CD14-positive monocyte (primary cell): Measurements from ENCODE around the gene CD8B. TPM values are rescaled to one million over a fixed set of nuclear protein-coding genes. Genes with fewer than 3 reads are reported as not detected.

Source experiments
- DNase-seq, 3 donors: peaks; one replicate each; pipeline ENCODE4 v3.0.0-alpha.2; 2011 to 2022
- H2AFZ ChIP-seq: 2 replicates; pipeline ENCODE4 v1.6.0; 2012; ENCODE audit warnings: mild to moderate bottlenecking, low read depth, low read length, inconsistent platforms; ENCODE audit not compliant: insufficient read depth, poor library complexity, severe bottlenecking
- H3K27ac ChIP-seq, 2 donors: 1 replicate in 1 of 2; 2 replicates in 1 of 2; pipeline ENCODE4 v1.5.1; 2012 to 2013; ENCODE audit warnings: low read length in 2 of 2, control low read depth in 1 of 2, inconsistent platforms in 1 of 2, low read depth in 1 of 2, mild to moderate bottlenecking in 1 of 2
- H3K27me3 ChIP-seq, 2 donors: one replicate each; pipeline versions ENCODE4 v1.6.0 to v1.6.1; 2011 to 2013; ENCODE audit warnings: low read length in 2 of 2; ENCODE audit not compliant: control insufficient read depth in 2 of 2, insufficient read depth in 2 of 2
- H3K36me3 ChIP-seq, 2 donors: replicated peaks in 1 of 2; 1 replicate in 1 of 2; 2 replicates in 1 of 2; pipeline versions ENCODE4 v1.5.1 to v1.6.1; 2012 to 2013; ENCODE audit warnings: low read length in 2 of 2, control low read depth in 1 of 2, inconsistent platforms in 1 of 2, mild to moderate bottlenecking in 1 of 2; ENCODE audit not compliant: insufficient read depth in 2 of 2, control insufficient read depth in 1 of 2
- H3K4me1 ChIP-seq, 2 donors: 1 replicate in 1 of 2; 2 replicates in 1 of 2; pipeline versions ENCODE4 v1.5.1 to v1.6.1; 2012 to 2013; ENCODE audit warnings: low read length in 2 of 2, control low read depth in 1 of 2, inconsistent platforms in 1 of 2, mild to moderate bottlenecking in 1 of 2, moderate library complexity in 1 of 2; ENCODE audit not compliant: insufficient read depth in 2 of 2, control insufficient read depth in 1 of 2
- H3K4me2 ChIP-seq: replicated peaks from 2 replicates; pipeline ENCODE3; 2012; ENCODE audit warnings: low read length, moderate library complexity, mild to moderate bottlenecking; ENCODE audit not compliant: poor library complexity, severe bottlenecking; ENCODE audit errors: extremely low read depth
- H3K4me3 ChIP-seq, 3 experiments: fragments of 200-600 bp in 1 of 3; sonication (generic) in 1 of 3; replicated peaks in 1 of 3; 1 replicate in 2 of 3; 2 replicates in 1 of 3; pipeline ENCODE4 v1.5.1; 2011 to 2013; ENCODE audit warnings: low read length in 3 of 3, mild to moderate bottlenecking in 3 of 3, control low read depth in 2 of 3, low read depth in 2 of 3, inconsistent platforms in 1 of 3, moderate library complexity in 1 of 3
- H3K79me2 ChIP-seq: 2 replicates; pipeline ENCODE4 v1.6.0; 2012; ENCODE audit warnings: mild to moderate bottlenecking, control low read depth, inconsistent platforms, low read length, moderate library complexity; ENCODE audit not compliant: insufficient read depth
- H3K9ac ChIP-seq: 2 replicates; pipeline ENCODE4 v1.6.0; 2017; ENCODE audit warnings: low read length, mild to moderate bottlenecking; ENCODE audit not compliant: insufficient read depth, poor library complexity, severe bottlenecking
- H3K9me3 ChIP-seq, 2 donors: replicated peaks in 1 of 2; 1 replicate in 1 of 2; 2 replicates in 1 of 2; pipeline versions ENCODE4 v1.5.1 to v1.6.1; 2012 to 2013; ENCODE audit warnings: low read length in 2 of 2, control low read depth in 1 of 2; ENCODE audit not compliant: control insufficient read depth in 1 of 2, insufficient read depth in 1 of 2
- H4K20me1 ChIP-seq: 2 replicates; pipeline ENCODE4 v1.6.0; 2012; ENCODE audit warnings: mild to moderate bottlenecking, low read length, control low read depth, moderate library complexity; ENCODE audit not compliant: insufficient read depth
- H3K27ac Mint-ChIP-seq, 7 donors: one replicate each; pipeline ENCODE4 v1.8.0; 2020; ENCODE audit warnings: mild to moderate bottlenecking in 7 of 7, mixed read lengths in 7 of 7, moderate library complexity in 6 of 7, inconsistent platforms in 2 of 7
- H3K27me3 Mint-ChIP-seq, 3 donors: one replicate each; pipeline ENCODE4 v1.8.0; 2021 to 2022; ENCODE audit warnings: low read depth in 3 of 3, mild to moderate bottlenecking in 3 of 3, mixed read lengths in 3 of 3, moderate library complexity in 3 of 3, inconsistent platforms in 1 of 3
- H3K36me3 Mint-ChIP-seq, 2 donors: one replicate each; pipeline ENCODE4 v1.8.0; 2020; ENCODE audit warnings: mixed read lengths in 2 of 2, inconsistent platforms in 1 of 2, mild to moderate bottlenecking in 1 of 2
- H3K4me1 Mint-ChIP-seq: one replicate; pipeline ENCODE4 v1.8.0; 2020; ENCODE audit warnings: mild to moderate bottlenecking, mixed read lengths
- H3K4me3 Mint-ChIP-seq, 2 donors: one replicate each; pipeline ENCODE4 v1.8.0; 2020; ENCODE audit warnings: mild to moderate bottlenecking in 2 of 2, mixed read lengths in 2 of 2, moderate library complexity in 1 of 2
- H3K9me3 Mint-ChIP-seq, 7 donors: one replicate each; pipeline ENCODE4 v1.8.0; 2020 to 2022; ENCODE audit warnings: mixed read lengths in 7 of 7, mild to moderate bottlenecking in 6 of 7, moderate library complexity in 6 of 7, inconsistent platforms in 2 of 7
- WGBS: methylation state at CpG from one replicate; pipeline ENCODE4 v1.1.5; 2013; ENCODE audit warnings: missing lambda C conversion rate; ENCODE audit not compliant: insufficient coverage; 5-methylcytosine and 5-hydroxymethylcytosine counted together
- intact Hi-C, 2 donors: fragments of 100-400 bp; cut with micrococcal nuclease; formaldehyde crosslinking; loops; one replicate each; pipeline versions ENCODE4 v1.15.0 to v1.15.1; 2023
- polyA plus RNA-seq, 3 donors: library from polyadenylated mRNA; depleted of rRNA in 1 of 3; unstranded in 2 of 3; stranded (reverse) in 1 of 3; fragments of 300-500 nt in 2 of 3; fragments of >200 nt in 1 of 3; fragmentation: Illumina TruSeq in 2 of 3; gene quantifications; 1 replicate in 2 of 3; 2 replicates in 1 of 3; pipeline ENCODE4 v1.2.3, GENCODE V29; 2012 to 2021
- TF ChIP-seq, protein P1 (sequence below): fragments of 200-600 bp; IDR thresholded peaks from one replicate; pipeline ENCODE4 v1.8.0; 2022; ENCODE audit warnings: antibody characterized with exemption, mild to moderate bottlenecking

Gene CD8B
- polyA plus RNA-seq, 3 donors, result 1.5 to 1.6 TPM; not detected in 1

GRCh38 chr2:86807468-86808275 lies 54.0 kb downstream of the CD8B start:
- peaks cover 0 to 12% (median 3%) of the 10 kb centered on the region in 7 donors for H3K9me3 Mint-ChIP-seq
- 1% methylated on average over 45 of the region's 51 CpGs for WGBS
- peak overlapping the region; percentile 74 for H3K4me2 ChIP-seq
- H3K4me3 Mint-ChIP-seq, result peak overlapping the region; percentile 79 to 94
- H3K4me1 ChIP-seq, result peaks cover 26 to 28% of the 10 kb centered on the region in 2 donors
- no peaks in the 10 kb centered on the region for H3K36me3 ChIP-seq
- peaks cover 50 to 78% (median 63%) of the 10 kb centered on the region in 3 donors for H3K27me3 Mint-ChIP-seq
- peaks cover 0 to 7% of the 10 kb centered on the region in 2 donors for H3K9me3 ChIP-seq
- TF ChIP-seq, protein P1, sequence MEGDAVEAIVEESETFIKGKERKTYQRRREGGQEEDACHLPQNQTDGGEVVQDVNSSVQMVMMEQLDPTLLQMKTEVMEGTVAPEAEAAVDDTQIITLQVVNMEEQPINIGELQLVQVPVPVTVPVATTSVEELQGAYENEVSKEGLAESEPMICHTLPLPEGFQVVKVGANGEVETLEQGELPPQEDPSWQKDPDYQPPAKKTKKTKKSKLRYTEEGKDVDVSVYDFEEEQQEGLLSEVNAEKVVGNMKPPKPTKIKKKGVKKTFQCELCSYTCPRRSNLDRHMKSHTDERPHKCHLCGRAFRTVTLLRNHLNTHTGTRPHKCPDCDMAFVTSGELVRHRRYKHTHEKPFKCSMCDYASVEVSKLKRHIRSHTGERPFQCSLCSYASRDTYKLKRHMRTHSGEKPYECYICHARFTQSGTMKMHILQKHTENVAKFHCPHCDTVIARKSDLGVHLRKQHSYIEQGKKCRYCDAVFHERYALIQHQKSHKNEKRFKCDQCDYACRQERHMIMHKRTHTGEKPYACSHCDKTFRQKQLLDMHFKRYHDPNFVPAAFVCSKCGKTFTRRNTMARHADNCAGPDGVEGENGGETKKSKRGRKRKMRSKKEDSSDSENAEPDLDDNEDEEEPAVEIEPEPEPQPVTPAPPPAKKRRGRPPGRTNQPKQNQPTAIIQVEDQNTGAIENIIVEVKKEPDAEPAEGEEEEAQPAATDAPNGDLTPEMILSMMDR, result no peak
- peak overlapping the region; percentile 82 for H2AFZ ChIP-seq
- H3K27ac ChIP-seq, result no peak overlapping the region
- intact Hi-C loops, result no loop called here
- no peaks in the 10 kb centered on the region for H4K20me1 ChIP-seq
- peak overlapping the region in 2 of 3 experiments; percentile 12 to 66 for H3K4me3 ChIP-seq
- H3K79me2 ChIP-seq, result no peaks in the 10 kb centered on the region
- H3K36me3 Mint-ChIP-seq, result peaks cover 0 to 1% of the 10 kb centered on the region in 2 donors
- DNase-seq, result peak in 2 of 3 donors; percentile 3 to 20
- H3K27me3 ChIP-seq, result peaks cover 25 to 53% of the 10 kb centered on the region in 2 donors
- H3K27ac Mint-ChIP-seq, result peak overlapping the region in 1 of 7 donors; percentile 24
- H3K9ac ChIP-seq, result no peak overlapping the region
- peaks cover 26% of the 10 kb centered on the region for H3K4me1 Mint-ChIP-seq

- peaks cover 26% of the 10 kb centered on the region for H3K4me1 Mint-ChIP-seq
Observed at GRCh38 chr2:86807133-86807467, 54.6 kb downstream of the CD8B start.

More at GRCh38 chr2:86807133-86807467, 54.6 kb downstream of the CD8B start:
- intact Hi-C loops, result no loop called here
- H3K27ac Mint-ChIP-seq, result no peak overlapping the region
- Histone ChIP-seq H3K36me3 (no peaks in the 10 kb centered on the region), H3K9ac (no peak overlapping the region), H3K9me3 (peaks cover 0 to 7% of the 10 kb centered on the region in 2 donors), H3K4me1 (peaks cover 26 to 28% of the 10 kb centered on the region in 2 donors), H3K79me2 (no peaks in the 10 kb centered on the region), H3K27me3 (peaks cover 25 to 51% of the 10 kb centered on the region in 2 donors), H2AFZ (peak overlapping the region; percentile 82), H3K27ac (no peak overlapping the region), H3K4me2 (peak overlapping the region; percentile 74), H4K20me1 (no peaks in the 10 kb centered on the region), H3K4me3 (peak overlapping the region in 1 of 3 experiments; percentile 66)
- WGBS, result 26% methylated on average over 3 of the region's 11 CpGs
- peaks cover 50 to 73% (median 63%) of the 10 kb centered on the region in 3 donors for H3K27me3 Mint-ChIP-seq
- peaks cover 0 to 1% of the 10 kb centered on the region in 2 donors for H3K36me3 Mint-ChIP-seq
- TF ChIP-seq, protein P1, result no peak
- peak overlapping the region; percentile 79 to 94 for H3K4me3 Mint-ChIP-seq
- DNase-seq, result no peak
- peaks cover 0 to 12% (median 3%) of the 10 kb centered on the region in 7 donors for H3K9me3 Mint-ChIP-seq
